ENCODE results near the gene UBE2H.

- no peak for TF ChIP-seq POLR2AphosphoS5 (IDR thresholded peaks at IDR 0.05)
- TF ChIP-seq, protein P1, sequence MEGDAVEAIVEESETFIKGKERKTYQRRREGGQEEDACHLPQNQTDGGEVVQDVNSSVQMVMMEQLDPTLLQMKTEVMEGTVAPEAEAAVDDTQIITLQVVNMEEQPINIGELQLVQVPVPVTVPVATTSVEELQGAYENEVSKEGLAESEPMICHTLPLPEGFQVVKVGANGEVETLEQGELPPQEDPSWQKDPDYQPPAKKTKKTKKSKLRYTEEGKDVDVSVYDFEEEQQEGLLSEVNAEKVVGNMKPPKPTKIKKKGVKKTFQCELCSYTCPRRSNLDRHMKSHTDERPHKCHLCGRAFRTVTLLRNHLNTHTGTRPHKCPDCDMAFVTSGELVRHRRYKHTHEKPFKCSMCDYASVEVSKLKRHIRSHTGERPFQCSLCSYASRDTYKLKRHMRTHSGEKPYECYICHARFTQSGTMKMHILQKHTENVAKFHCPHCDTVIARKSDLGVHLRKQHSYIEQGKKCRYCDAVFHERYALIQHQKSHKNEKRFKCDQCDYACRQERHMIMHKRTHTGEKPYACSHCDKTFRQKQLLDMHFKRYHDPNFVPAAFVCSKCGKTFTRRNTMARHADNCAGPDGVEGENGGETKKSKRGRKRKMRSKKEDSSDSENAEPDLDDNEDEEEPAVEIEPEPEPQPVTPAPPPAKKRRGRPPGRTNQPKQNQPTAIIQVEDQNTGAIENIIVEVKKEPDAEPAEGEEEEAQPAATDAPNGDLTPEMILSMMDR (IDR thresholded peaks at IDR 0.05): peak; percentile 20 to 99
- no peak for TF ChIP-seq POLR2A (IDR thresholded peaks at IDR 0.05)
These were observed 127.4 kb downstream of the UBE2H start for GRCh38 chr7:129825209-129825970.
